Measurements from ENCODE around the gene MRPS27.

Gene MRPS27

DNA sequence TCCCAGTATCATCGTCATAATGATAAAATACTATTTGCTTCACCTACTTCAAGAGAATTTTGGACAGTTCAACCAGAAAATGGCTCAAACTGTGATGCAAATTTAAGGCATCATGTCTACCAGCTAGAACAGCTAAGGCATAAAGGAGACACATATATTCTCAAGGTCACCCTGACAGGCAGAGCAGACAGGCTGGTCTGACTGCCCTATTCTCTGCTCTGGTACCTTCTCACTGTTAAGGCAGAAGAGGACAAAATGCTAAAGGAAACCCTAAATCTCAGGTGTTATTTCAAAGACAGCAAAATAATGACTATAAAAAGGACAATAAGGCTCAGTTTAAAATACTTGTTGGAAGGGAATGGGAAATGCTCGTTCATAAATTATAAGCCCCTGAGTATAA, 87.2 kb downstream of the MRPS27 start:
- CTCF ChIA-PET = interaction anchor here (1.0 to 1.3 kb wide), 4 partner anchors 9 to 76 kb away, joined by 3 to 5 read pairs (median 4); no protein-coding TSS in a partner anchor
- POLR2A ChIA-PET = no interaction called here

DNA sequence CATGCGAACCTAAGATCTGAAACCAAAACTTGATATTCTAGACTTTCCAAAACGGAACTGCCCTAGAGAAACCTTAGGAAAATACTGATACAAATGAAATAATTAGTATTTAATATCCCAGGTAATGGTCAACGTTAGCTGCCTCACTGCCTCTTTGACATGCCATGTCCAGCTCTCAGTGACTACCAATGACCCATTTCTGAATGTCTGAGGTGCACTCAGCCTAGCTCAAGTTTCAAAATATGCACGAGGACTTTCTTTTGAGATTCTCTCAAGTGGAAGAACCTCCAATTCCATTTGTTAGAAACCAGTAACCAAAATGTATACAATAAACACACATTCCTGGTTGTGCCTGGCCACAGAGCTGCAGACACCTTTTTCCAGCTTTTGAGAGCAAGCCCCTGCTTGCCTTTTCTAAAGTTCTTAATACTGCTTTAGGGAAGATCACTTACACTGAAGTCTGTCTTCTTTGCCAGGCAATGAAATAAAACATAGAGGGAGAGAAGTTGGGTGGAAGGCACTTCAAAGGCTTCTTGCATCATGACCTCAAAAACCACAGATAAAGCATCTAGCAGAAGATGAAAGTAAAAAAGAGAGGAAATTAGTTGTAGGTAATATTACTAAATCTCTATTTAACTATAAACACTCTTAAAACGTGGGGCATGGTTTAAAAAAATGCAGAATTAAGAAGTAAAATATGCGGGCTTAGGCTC, 87.9 kb downstream of the MRPS27 start:
- TF ChIP-seq, protein P1, sequence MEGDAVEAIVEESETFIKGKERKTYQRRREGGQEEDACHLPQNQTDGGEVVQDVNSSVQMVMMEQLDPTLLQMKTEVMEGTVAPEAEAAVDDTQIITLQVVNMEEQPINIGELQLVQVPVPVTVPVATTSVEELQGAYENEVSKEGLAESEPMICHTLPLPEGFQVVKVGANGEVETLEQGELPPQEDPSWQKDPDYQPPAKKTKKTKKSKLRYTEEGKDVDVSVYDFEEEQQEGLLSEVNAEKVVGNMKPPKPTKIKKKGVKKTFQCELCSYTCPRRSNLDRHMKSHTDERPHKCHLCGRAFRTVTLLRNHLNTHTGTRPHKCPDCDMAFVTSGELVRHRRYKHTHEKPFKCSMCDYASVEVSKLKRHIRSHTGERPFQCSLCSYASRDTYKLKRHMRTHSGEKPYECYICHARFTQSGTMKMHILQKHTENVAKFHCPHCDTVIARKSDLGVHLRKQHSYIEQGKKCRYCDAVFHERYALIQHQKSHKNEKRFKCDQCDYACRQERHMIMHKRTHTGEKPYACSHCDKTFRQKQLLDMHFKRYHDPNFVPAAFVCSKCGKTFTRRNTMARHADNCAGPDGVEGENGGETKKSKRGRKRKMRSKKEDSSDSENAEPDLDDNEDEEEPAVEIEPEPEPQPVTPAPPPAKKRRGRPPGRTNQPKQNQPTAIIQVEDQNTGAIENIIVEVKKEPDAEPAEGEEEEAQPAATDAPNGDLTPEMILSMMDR (IDR thresholded peaks at IDR 0.05; ENCODE audit: control extremely low read depth, extremely low read depth, low read depth, missing control alignments) = no peak
- CTCF ChIA-PET = interaction anchor here (1.0 to 1.3 kb wide), 5 partner anchors 8 to 76 kb away, joined by 3 to 5 read pairs (median 4); no protein-coding TSS in a partner anchor
- no peak for DNase-seq (ENCODE audit: extremely low spot score)
- POLR2A ChIA-PET = no interaction called here

More for the DNA sequence above, 87.2 kb downstream of the MRPS27 start:
- TF ChIP-seq, protein P1 (IDR thresholded peaks at IDR 0.05; ENCODE audit: control extremely low read depth, extremely low read depth, low read depth, missing control alignments) = no peak
- no peak for DNase-seq (ENCODE audit: extremely low spot score)

DNA sequence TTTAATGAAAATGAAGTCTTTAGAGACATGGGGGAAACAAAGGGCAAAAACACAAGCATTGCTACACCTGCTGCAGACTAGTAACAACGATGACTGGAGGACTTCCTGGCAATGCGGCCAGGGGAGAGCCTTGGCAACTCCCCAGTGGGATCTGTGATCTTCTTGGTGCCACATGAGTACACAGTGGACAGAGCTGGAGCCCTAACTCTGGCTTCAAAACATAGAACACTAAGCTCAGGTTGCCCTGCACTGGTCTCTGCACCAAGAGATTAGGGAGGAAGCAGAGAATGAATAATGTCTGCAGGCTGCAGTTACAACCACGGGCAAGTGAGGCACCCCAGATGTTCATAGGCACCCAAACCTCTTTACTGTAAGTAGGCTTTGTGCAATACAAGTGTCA, 91.1 kb downstream of the MRPS27 start:
- POLR2A ChIA-PET = interaction anchor here (0.7 kb wide), 1 partner anchor 18 kb away, joined by 5 read pairs; no protein-coding TSS in a partner anchor
- DNase-seq (ENCODE audit: extremely low spot score) = no peak
- CTCF ChIA-PET = interaction anchor here (1.4 kb wide), 2 partner anchors 16 to 23 kb away, joined by 3 to 8 read pairs; no protein-coding TSS in a partner anchor
- TF ChIP-seq, protein P1 (IDR thresholded peaks at IDR 0.05; ENCODE audit: control extremely low read depth, extremely low read depth, low read depth, missing control alignments) = no peak

DNA sequence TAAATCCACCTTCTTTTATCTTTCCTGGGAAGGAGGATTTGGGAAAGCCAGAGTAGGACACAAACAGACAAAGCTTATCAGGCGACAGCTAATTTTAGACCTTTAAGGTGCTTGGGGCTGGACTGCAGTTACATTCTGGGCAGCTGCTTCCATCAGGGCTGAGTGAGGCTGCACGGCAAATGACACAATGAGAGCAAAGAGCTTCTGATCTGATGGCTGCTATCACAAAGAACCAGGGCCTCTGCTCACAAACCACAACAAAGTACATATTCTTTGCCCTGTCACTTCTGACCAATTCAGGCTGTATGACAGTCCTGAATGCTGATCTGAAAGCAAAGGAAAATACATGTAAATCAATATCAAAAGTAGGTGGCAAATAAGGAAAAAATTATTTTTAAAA, 93.1 kb downstream of the MRPS27 start:
- POLR2A ChIA-PET = no interaction called here
- TF ChIP-seq, protein P1 (IDR thresholded peaks at IDR 0.05; ENCODE audit: control extremely low read depth, extremely low read depth, low read depth, missing control alignments) = no peak
- CTCF ChIA-PET = no interaction called here
- DNase-seq (ENCODE audit: extremely low spot score) = no peak

DNA sequence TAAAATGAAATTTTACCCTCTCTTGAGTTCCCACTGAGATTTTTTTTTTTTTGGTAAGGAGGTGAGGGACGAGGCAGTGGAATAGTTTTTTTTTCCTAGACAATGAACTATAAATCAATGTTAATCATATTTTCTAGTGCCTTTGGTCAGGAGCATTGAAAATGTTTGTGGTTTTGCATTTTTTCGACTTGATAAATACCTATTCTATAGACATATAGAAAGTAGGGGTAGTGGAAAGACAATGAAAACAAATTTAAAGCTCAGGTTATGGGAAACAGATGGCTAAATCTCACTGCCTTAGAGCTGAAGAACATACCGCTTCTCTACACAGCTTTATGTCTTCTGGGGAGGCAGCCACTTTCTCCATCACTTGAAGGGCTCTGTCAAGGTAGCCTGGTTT, 94.3 kb downstream of the MRPS27 start:
- CTCF ChIA-PET = no interaction called here
- POLR2A ChIA-PET = no interaction called here
- TF ChIP-seq, protein P1 (IDR thresholded peaks at IDR 0.05; ENCODE audit: control extremely low read depth, extremely low read depth, low read depth, missing control alignments) = no peak
- DNase-seq (ENCODE audit: extremely low spot score) = no peak

DNA sequence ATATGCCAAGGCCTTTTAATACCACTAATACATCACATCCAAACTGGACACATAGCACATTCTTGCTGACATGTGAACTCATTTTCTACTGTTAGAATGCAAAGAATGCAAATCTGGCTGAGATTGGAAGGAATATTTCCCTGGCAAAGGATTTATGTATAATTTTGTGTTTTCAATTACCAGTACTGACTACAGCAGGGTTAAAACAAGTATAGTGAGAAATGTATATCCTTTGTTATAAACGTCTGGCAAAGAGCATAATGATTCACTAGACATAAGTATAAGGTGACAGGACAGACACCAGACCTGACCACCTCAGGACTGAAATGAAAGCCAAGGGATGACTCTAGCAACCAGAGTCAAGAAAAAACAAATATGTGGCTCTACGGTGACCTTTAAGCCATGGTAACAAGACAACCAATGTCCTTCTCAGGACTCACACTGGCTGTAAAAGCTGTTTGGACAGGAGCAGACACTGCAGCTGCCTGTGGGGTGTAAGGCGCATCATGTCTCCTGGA, 95.0 kb downstream of the MRPS27 start:
- DNase-seq (ENCODE audit: extremely low spot score) = no peak
- TF ChIP-seq, protein P1 (IDR thresholded peaks at IDR 0.05; ENCODE audit: control extremely low read depth, extremely low read depth, low read depth, missing control alignments) = no peak
- ChIA-PET POLR2A (no interaction called here), CTCF (interaction anchor here (0.9 kb wide), 1 partner anchor 20 kb away, joined by 3 read pairs; no protein-coding TSS in a partner anchor)

Data from GM10248 (cell line).